Measurements from ENCODE around the gene PDC.
"Not testable (repeated sequence)": the region's sequence is repeated elsewhere in the genome, so short reads cannot be mapped to it uniquely, and the experiment has no call there.

Gene PDC

GRCh38 chr1:186403632-186404031 is 57.3 kb downstream of the PDC start:
- DNase-seq (ENCODE audit: low read depth in 1 of 2, low spot score in 1 of 2) = no peak

GRCh38 chr1:186401446-186401845 is 59.5 kb downstream of the PDC start:
- not testable (repeated sequence) for DNase-seq (ENCODE audit: low read depth in 1 of 2, low spot score in 1 of 2)

All from activated T-helper 1 cell treated with anti-CD3 and anti-CD28 coated beads, Interleukin-2, amount 50 U/mL, for 16 hours (primary cell).